ENCODE data around the gene TSPAN18.

DNA sequence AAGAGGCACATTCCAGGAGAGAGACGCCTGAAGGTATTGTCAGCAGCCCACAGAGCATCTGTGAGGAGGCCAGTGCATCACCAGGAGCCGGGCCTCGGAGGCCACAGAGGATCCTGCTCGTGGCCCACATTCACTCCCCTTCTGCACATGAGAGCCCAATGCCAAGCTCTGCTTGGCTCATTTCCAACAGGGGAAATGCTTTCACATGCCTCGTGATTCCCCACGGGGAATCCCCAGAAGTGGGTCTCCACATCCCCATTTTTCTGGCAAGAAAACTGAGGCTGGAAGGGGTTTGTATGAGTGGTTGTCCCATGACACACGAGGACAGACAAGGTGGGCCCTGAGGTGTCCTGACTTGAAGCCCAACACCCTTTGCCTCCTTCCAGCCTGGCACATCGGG lies 189.6 kb downstream of the TSPAN18 start:
- TF ChIP-seq POLR2AphosphoS5 (IDR thresholded peaks at IDR 0.05) (no peak), EP300 (IDR thresholded peaks at IDR 0.05) (no peak)

Data from stomach (tissue), 4 donors.